H1 (cell line): ENCODE data around the gene KCNK7. TPM values are rescaled to one million over a fixed set of nuclear protein-coding genes. Genes with fewer than 3 reads are reported as not detected.
A peak's percentile ranks its signal among the peaks of the same experiment; 100 is the strongest.

Source experiments
- CTCF ChIA-PET: fragments of 300-600 bp; sonication (Branson Sonifier 250); formaldehyde crosslinking; loops from one replicate; lab custom pipeline; 2021; ENCODE audit not compliant: partially characterized antibody; lab: Charles Lee
- POLR2A ChIA-PET: fragments of 300-600 bp; sonication (Branson Sonifier 250); formaldehyde crosslinking; loops from one replicate; lab custom pipeline; 2021; ENCODE audit warnings: inconsistent platforms; ENCODE audit not compliant: partially characterized antibody; lab: Charles Lee
- DNase-seq, 2 experiments: peaks; one replicate each; pipeline versions ENCODE4 v3.0.0 to v3.0.0-alpha.2; 2010 to 2022; ENCODE audit warnings: low spot score in 2 of 2, low read depth in 1 of 2, mixed read lengths in 1 of 2
- FAIRE-seq: peaks from 2 replicates; lab custom pipeline; 2011; peaks lifted over from hg19 to GRCh38; lab: Jason Lieb, UNC
- H2AFZ ChIP-seq: 2 replicates; pipeline ENCODE4 v1.8.1; 2012; ENCODE audit warnings: low read length, inconsistent platforms
- H2AK5ac ChIP-seq: 2 replicates; pipeline ENCODE4 v1.6.1; 2013; ENCODE audit warnings: low read depth, low read length
- H2BK120ac ChIP-seq: replicated peaks from 2 replicates; pipeline ENCODE3; 2013; ENCODE audit warnings: low read depth, low read length, inconsistent platforms
- H2BK12ac ChIP-seq: 2 replicates; pipeline ENCODE4 v1.6.1; 2013; ENCODE audit warnings: low read depth, low read length
- H2BK15ac ChIP-seq: 2 replicates; pipeline ENCODE4 v1.6.1; 2013; ENCODE audit warnings: low read length
- H2BK20ac ChIP-seq: 2 replicates; pipeline ENCODE4 v1.6.1; 2013; ENCODE audit warnings: low read length
- H2BK5ac ChIP-seq: 2 replicates; pipeline ENCODE4 v1.6.1; 2013; ENCODE audit warnings: low read depth, low read length
- H3K14ac ChIP-seq: 2 replicates; pipeline ENCODE4 v1.6.1; 2013; ENCODE audit warnings: inconsistent platforms; ENCODE audit not compliant: insufficient read length
- H3K18ac ChIP-seq: 2 replicates; pipeline ENCODE4 v1.6.1; 2013; ENCODE audit warnings: low read length; ENCODE audit errors: extremely low read depth
- H3K23ac ChIP-seq: 2 replicates; pipeline ENCODE4 v1.6.1; 2013; ENCODE audit warnings: inconsistent platforms; ENCODE audit not compliant: insufficient read length
- H3K23me2 ChIP-seq: 2 replicates; pipeline ENCODE4 v1.6.1; 2013; ENCODE audit warnings: low read depth, low read length
- H3K27ac ChIP-seq: 2 replicates; pipeline ENCODE4 v1.6.1; 2011; ENCODE audit warnings: low read depth, low read length, inconsistent platforms
- H3K27me3 ChIP-seq, 4 experiments: replicated peaks in 1 of 4; 1 replicate in 1 of 4; 2 replicates in 3 of 4; pipeline versions ENCODE4 v1.6.1 to v1.8.1; 2011 to 2013; ENCODE audit warnings: low read length in 3 of 4, mild to moderate bottlenecking in 3 of 4, inconsistent platforms in 2 of 4, mixed read lengths in 2 of 4, moderate library complexity in 1 of 4; ENCODE audit not compliant: control insufficient read depth in 3 of 4, insufficient read depth in 3 of 4; ENCODE audit errors: extremely low read depth in 1 of 4
- H3K36me3 ChIP-seq, 4 experiments: 2 replicates each; pipeline versions ENCODE4 v1.6.1 to v1.8.1; 2011 to 2013; ENCODE audit warnings: mild to moderate bottlenecking in 4 of 4, low read length in 3 of 4, moderate library complexity in 2 of 4, control low read depth in 1 of 4, inconsistent platforms in 1 of 4; ENCODE audit not compliant: insufficient read depth in 4 of 4, control insufficient read depth in 2 of 4
- H3K4ac ChIP-seq: replicated peaks from 2 replicates; pipeline ENCODE3; 2013; ENCODE audit warnings: low read length, low read depth, mixed read lengths, inconsistent platforms; ENCODE audit not compliant: insufficient read length
- H3K4me1 ChIP-seq, 4 experiments: replicated peaks in 1 of 4; 1 replicate in 1 of 4; 2 replicates in 3 of 4; pipeline versions ENCODE4 v1.6.1 to v1.8.1; 2011 to 2013; ENCODE audit warnings: low read length in 3 of 4, inconsistent platforms in 2 of 4, mixed read lengths in 1 of 4; ENCODE audit not compliant: insufficient read depth in 4 of 4, control insufficient read depth in 3 of 4
- H3K4me2 ChIP-seq, 2 experiments: 2 replicates each; pipeline versions ENCODE4 v1.6.1 to v1.8.1; 2011 to 2013; ENCODE audit warnings: low read depth in 2 of 2, low read length in 2 of 2, control low read depth in 1 of 2, inconsistent platforms in 1 of 2, mild to moderate bottlenecking in 1 of 2; ENCODE audit not compliant: insufficient read depth in 1 of 2
- H3K4me3 ChIP-seq, 4 experiments: fragments of 200-600, 300-600 bp in 1 of 4; sonication (generic), shearing (Covaris generic), sonication (Bioruptor Twin) in 1 of 4; 2 replicates each; pipeline versions ENCODE4 v1.5.1 to v1.8.1; 2011 to 2016; ENCODE audit warnings: low read length in 4 of 4, low read depth in 3 of 4, control low read depth in 2 of 4, inconsistent platforms in 2 of 4, mild to moderate bottlenecking in 2 of 4, mixed read lengths in 1 of 4, moderate library complexity in 1 of 4; ENCODE audit not compliant: insufficient read depth in 2 of 4; ENCODE audit errors: extremely low read depth in 1 of 4
- H3K56ac ChIP-seq: replicated peaks from 2 replicates; pipeline ENCODE3; 2013; ENCODE audit warnings: low read depth, mild to moderate bottlenecking, mixed read lengths, low read length, inconsistent platforms; ENCODE audit not compliant: insufficient read length
- H3K79me1 ChIP-seq: 2 replicates; pipeline ENCODE4 v1.6.1; 2013; ENCODE audit warnings: low read depth, low read length, control low read depth
- H3K79me2 ChIP-seq, 2 experiments: 2 replicates each; pipeline versions ENCODE4 v1.6.1 to v1.8.1; 2012 to 2013; ENCODE audit warnings: low read length in 2 of 2, mild to moderate bottlenecking in 2 of 2, inconsistent platforms in 1 of 2; ENCODE audit not compliant: insufficient read depth in 2 of 2, control insufficient read depth in 1 of 2
- H3K9ac ChIP-seq, 4 experiments: replicated peaks in 1 of 4; 1 replicate in 1 of 4; 2 replicates in 3 of 4; pipeline versions ENCODE4 v1.6.1 to v1.8.1; 2011 to 2013; ENCODE audit warnings: low read depth in 3 of 4, low read length in 3 of 4, control low read depth in 2 of 4, mild to moderate bottlenecking in 2 of 4, moderate library complexity in 2 of 4, inconsistent platforms in 1 of 4; ENCODE audit errors: extremely low read depth in 1 of 4
- H3K9me3 ChIP-seq, 2 experiments: 2 replicates each; pipeline versions ENCODE4 v1.6.1 to v1.8.1; 2012 to 2013; ENCODE audit warnings: mild to moderate bottlenecking in 2 of 2, moderate library complexity in 2 of 2, control low read depth in 1 of 2, inconsistent platforms in 1 of 2, low read depth in 1 of 2, low read length in 1 of 2, mixed read lengths in 1 of 2; ENCODE audit not compliant: insufficient read depth in 2 of 2
- H4K20me1 ChIP-seq, 2 experiments: replicated peaks in 1 of 2; 2 replicates each; pipeline versions ENCODE3 to v1.8.1; 2011 to 2013; ENCODE audit warnings: inconsistent platforms in 2 of 2, low read length in 2 of 2, mild to moderate bottlenecking in 1 of 2; ENCODE audit not compliant: insufficient read depth in 2 of 2, control insufficient read depth in 1 of 2
- H4K5ac ChIP-seq: 2 replicates; pipeline ENCODE4 v1.6.1; 2013; ENCODE audit warnings: low read length, low read depth, mixed read lengths, inconsistent platforms; ENCODE audit not compliant: insufficient read length
- H4K8ac ChIP-seq: 2 replicates; pipeline ENCODE4 v1.8.0; 2013; ENCODE audit warnings: mild to moderate bottlenecking, moderate library complexity, low read length, inconsistent platforms; ENCODE audit not compliant: insufficient read depth; ENCODE audit errors: extremely low read depth
- H4K91ac ChIP-seq: replicated peaks from 2 replicates; pipeline ENCODE3; 2013; ENCODE audit warnings: low read length, mixed read lengths, inconsistent platforms; ENCODE audit not compliant: insufficient read length
- ASH2L ChIP-seq: fragments of 200-600, 300-600 bp; sonication (generic); IDR thresholded peaks from one replicate; pipeline ENCODE4 v1.7.1; 2017; ENCODE audit warnings: low read length
- CREB1 ChIP-seq: IDR thresholded peaks from 2 replicates; pipeline ENCODE4 v1.6.1; 2012; ENCODE audit warnings: inconsistent platforms
- EZH2 ChIP-seq: fragments of 200-600 bp; sonication (generic); IDR thresholded peaks from 2 replicates; pipeline ENCODE4 v1.7.1; 2012; ENCODE audit warnings: low read depth, mild to moderate bottlenecking, moderate library complexity, low read length, inconsistent platforms; ENCODE audit not compliant: severe bottlenecking
- POLR2A ChIP-seq, 2 experiments: IDR thresholded peaks; 1 replicate in 1 of 2; 2 replicates in 1 of 2; pipeline ENCODE4 v1.6.1; 2011; ENCODE audit warnings: low read depth in 2 of 2, low read length in 2 of 2, mild to moderate bottlenecking in 2 of 2; ENCODE audit errors: control extremely low read depth in 1 of 2
- SP1 ChIP-seq: IDR thresholded peaks from 2 replicates; pipeline ENCODE4 v1.6.1; 2011; ENCODE audit warnings: low read depth, low read length
- TBP ChIP-seq: IDR thresholded peaks from 2 replicates; pipeline ENCODE4 v1.6.1; 2011; ENCODE audit warnings: low read depth, low read length, improper control_type of control experiment
- WGBS, 2 experiments: shearing (Covaris generic) in 1 of 2; methylation state at CpG; one replicate each; pipeline versions ENCODE4 v1.1.6 to v1.1.7; 2013 to 2015; ENCODE audit warnings: low lambda C conversion rate in 2 of 2, mixed read lengths in 2 of 2, inconsistent platforms in 1 of 2, low coverage in 1 of 2, missing lambda C conversion rate in 1 of 2; ENCODE audit not compliant: insufficient replicate concordance in 2 of 2, insufficient coverage in 1 of 2, insufficient read length in 1 of 2; ENCODE audit errors: extremely low coverage in 1 of 2, missing lambda C conversion rate in 1 of 2; 5-methylcytosine and 5-hydroxymethylcytosine counted together
- polyA plus RNA-seq, 7 experiments: library from polyadenylated mRNA; depleted of rRNA in 3 of 7; stranded (reverse) in 5 of 7; unstranded in 2 of 7; fragments of >200 nt in 5 of 7; fragments of 200-250 nt in 2 of 7; gene quantifications; 1 replicate in 5 of 7; 2 replicates in 1 of 7; 4 replicates in 1 of 7; pipeline versions ENCODE4 v1.2.1 to v1.2.3, GENCODE V29; 2011 to 2013; ENCODE audit warnings: missing spikeins in 2 of 7, mixed read lengths in 2 of 7
- total RNA-seq: library from RNA; stranded (reverse); fragmentation: NEBNext Ultra II Directional; extraction: Animal tissue kit (Norgen Biotek cat#: 25700); gene quantifications from 2 replicates; pipeline ENCODE4 v1.2.1, GENCODE V29; 2021

KCNK7 gene
- total and polyA plus RNA-seq, 2 of the 8 experiments (the other 6 are each of a cell fraction or from before 2014, with no cell fraction given) = 0.74 to 1.0 TPM

DNA sequence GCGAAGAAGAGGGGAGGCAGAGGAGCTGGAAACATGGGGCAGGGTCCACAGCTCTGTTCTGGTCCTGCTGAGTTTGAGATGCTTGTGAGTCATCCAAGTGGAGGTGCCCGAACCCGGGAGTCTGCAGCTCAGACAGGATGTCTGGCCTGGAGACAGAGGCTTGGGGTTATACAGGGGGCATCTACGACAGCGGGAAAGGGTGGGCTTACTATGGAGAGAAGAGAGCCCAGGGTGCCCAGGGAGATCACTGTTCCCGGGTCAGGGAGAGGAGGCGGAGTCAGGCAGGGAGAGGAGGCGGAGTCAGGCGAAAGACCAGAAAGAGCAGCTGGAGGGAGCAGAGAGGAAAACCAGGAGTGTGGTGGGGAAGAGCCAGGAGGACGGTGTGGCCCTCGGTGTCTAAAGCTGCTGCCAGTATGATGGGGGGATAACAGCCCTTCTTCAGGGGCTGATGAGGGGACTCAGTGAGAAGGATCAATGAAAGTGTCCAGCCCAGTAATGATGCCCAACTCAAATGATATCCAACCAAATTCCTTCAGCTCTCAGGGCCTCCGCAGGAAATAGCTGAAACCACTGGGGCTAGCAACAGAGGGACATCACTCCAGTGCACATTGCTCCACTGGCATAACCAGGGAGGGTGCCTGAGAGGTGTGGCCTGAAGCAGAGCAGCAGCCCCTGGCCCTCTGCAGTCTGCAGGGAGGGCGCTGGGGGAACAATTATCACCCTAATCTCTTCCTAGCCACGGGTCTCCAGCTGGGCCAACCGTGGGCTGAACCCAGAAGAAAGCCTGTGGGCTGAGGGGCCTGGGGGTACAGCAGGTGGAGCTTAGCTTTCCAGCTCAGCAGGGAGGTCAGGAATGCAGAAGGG, 34.8 kb downstream of the KCNK7 start:
- Histone ChIP-seq H2BK20ac (0 out of 2 replicates have a peak overlapping the region, but pooled peaks have one; percentile 72), H3K79me2 (no peaks in the 10 kb centered on the region), H2BK5ac (peak overlapping the region; percentile 52; the same call in 1 of the 2 replicates), H3K36me3 (no peaks in the 10 kb centered on the region), H4K5ac (peak overlapping the region; percentile 47), H3K23ac (no peak overlapping the region), H2AK5ac (peak overlapping the region; percentile 47), H3K23me2 (peaks cover 4% of the 10 kb centered on the region; the same call in 1 of the 2 replicates), H3K27me3 (peaks cover 0 to 17% (median 14%) of the 10 kb centered on the region in 4 experiments; a peak in 5 of 7 replicates), H3K9me3 (no peaks in the 10 kb centered on the region), H3K27ac (no peak overlapping the region), H3K79me1 (no peaks in the 10 kb centered on the region), H3K14ac (no peak overlapping the region), H3K4me2 (peak overlapping the region; percentile 53 to 83), H2AFZ (peak overlapping the region; percentile 58), H3K4ac (peak overlapping the region; percentile 19), H3K56ac (peak overlapping the region; percentile 79), H2BK120ac (peak overlapping the region; percentile 47), H4K91ac (peak overlapping the region; percentile 87), H4K20me1 (no peaks in the 10 kb centered on the region), H3K9ac (peak overlapping the region in 1 of 4 experiments; percentile 39; a peak in 1 of 7 replicates), H4K8ac (no peak overlapping the region; the same call in 1 of the 2 replicates), H3K18ac (peak overlapping the region; percentile 79), H2BK15ac (peak overlapping the region; percentile 81), H3K4me1 (peaks cover 0 to 31% (median 23%) of the 10 kb centered on the region in 4 experiments; a peak in 6 of 7 replicates), H2BK12ac (peak overlapping the region; percentile 68; the same call in 1 of the 2 replicates), H3K4me3 (peak overlapping the region in 1 of 4 experiments; percentile 7; a peak in 3 of 8 replicates)
- 29% methylated on average over 15 of the region's 15 CpGs; no CpG with 5 or more reads in 1 of the 2 experiments for WGBS, 2 experiments
- FAIRE-seq = no peak
- TF ChIP-seq SP1 = peak; percentile 26; the same call in 1 of the 2 replicates
- TF ChIP-seq EZH2 = peak; percentile 32
- TF ChIP-seq ASH2L = peak; percentile 57
- TF ChIP-seq POLR2A (IDR thresholded peaks at IDR 0.05; ENCODE audit: control extremely low read depth in 1 of 2, low read depth in 2 of 2, low read length in 2 of 2) = 0 out of 3 replicates have a peak, but pooled peaks of 1 of the 2 experiments have one; percentile 29
- no peak for TF ChIP-seq TBP
- TF ChIP-seq CREB1 = no peak
- peak in 1 of 2 experiments; percentile 83 for DNase-seq
- ChIA-PET POLR2A (interaction anchor here (0.6 to 4.2 kb wide), 16 partner anchors 9 to 142 kb away, joined by 3 to 29 read pairs (median 5); partner anchors contain the start of genes FAM89B, MALAT1, PCNX3 and ZNRD2), CTCF (interaction anchor here (0.5 to 16.3 kb wide), 13 partner anchors 8 to 449 kb away, joined by 3 to 284 read pairs (median 3); partner anchors contain the start of genes FAM89B and ZNRD2)
